Endothelial cell of umbilical vein (primary cell): ENCODE results near the gene SLC9C2. TPM values are rescaled to one million over a fixed set of nuclear protein-coding genes. Genes with fewer than 3 reads are reported as not detected.
A peak's percentile ranks its signal among the peaks of the same experiment; 100 is the strongest.

ENCODE experiments used
- BruUV-seq: library from RNA; stranded (reverse); fragments of 400-500 nt; replicated peaks from 2 replicates; lab custom pipeline; 2021; lab: Mats Ljungman, UMichigan
- CTCF ChIA-PET: fragments of 300-600, 350-600 bp; sonication (Branson Sonifier 250); formaldehyde crosslinking; loops from one replicate; lab custom pipeline; 2021; ENCODE audit warnings: antibody characterized with exemption, inconsistent platforms; lab: Charles Lee
- POLR2A ChIA-PET: fragments of 300-600, 350-600 bp; sonication (Branson Sonifier 250); formaldehyde crosslinking; loops from one replicate; lab custom pipeline; 2021; ENCODE audit warnings: antibody characterized with exemption, inconsistent platforms; lab: Charles Lee
- DNase-seq: peaks from one replicate; pipeline ENCODE4 v3.0.0-alpha.2; 2011; ENCODE audit warnings: low read depth, low spot score
- FAIRE-seq: peaks from 2 replicates; lab custom pipeline; 2011; peaks lifted over from hg19 to GRCh38; lab: Jason Lieb, UNC
- H2AFZ ChIP-seq: 2 replicates; pipeline ENCODE4 v1.6.0; 2012; ENCODE audit warnings: low read depth, low read length, control low read depth, inconsistent platforms
- H3K27ac ChIP-seq: 2 replicates; pipeline ENCODE4 v1.5.1; 2011; ENCODE audit warnings: low read depth, mild to moderate bottlenecking, control low read depth, low read length, moderate library complexity; ENCODE audit not compliant: insufficient read depth
- H3K27me3 ChIP-seq, 2 experiments: 2 replicates each; pipeline versions ENCODE4 v1.6.0 to v1.6.1; 2011; ENCODE audit warnings: low read length in 2 of 2, mixed read lengths in 1 of 2; ENCODE audit not compliant: control insufficient read depth in 2 of 2, insufficient read depth in 2 of 2
- H3K36me3 ChIP-seq, 2 experiments: 2 replicates in 1 of 2; 3 replicates in 1 of 2; pipeline ENCODE4 v1.5.1; 2011; ENCODE audit warnings: low read length in 2 of 2, mild to moderate bottlenecking in 1 of 2, moderate library complexity in 1 of 2; ENCODE audit not compliant: control insufficient read depth in 2 of 2, insufficient read depth in 2 of 2; ENCODE audit errors: extremely low read depth in 1 of 2
- H3K4me1 ChIP-seq: 3 replicates; pipeline ENCODE4 v1.5.1; 2011; ENCODE audit warnings: mild to moderate bottlenecking, low read length; ENCODE audit not compliant: control insufficient read depth, insufficient read depth; ENCODE audit errors: extremely low read depth
- H3K4me2 ChIP-seq: 2 replicates; pipeline ENCODE4 v1.6.1; 2011; ENCODE audit warnings: low read length, control low read depth, mixed read lengths; ENCODE audit not compliant: insufficient read depth
- H3K4me3 ChIP-seq, 3 experiments: fragments of 200-600 bp in 1 of 3; sonication (generic), shearing (Covaris generic) in 1 of 3; replicated peaks in 1 of 3; 2 replicates each; pipeline ENCODE4 v1.5.1; 2011 to 2016; ENCODE audit warnings: control low read depth in 3 of 3, low read length in 3 of 3, mild to moderate bottlenecking in 2 of 3, inconsistent platforms in 1 of 3, low read depth in 1 of 3, moderate library complexity in 1 of 3; ENCODE audit not compliant: insufficient read depth in 1 of 3
- H3K79me2 ChIP-seq: 2 replicates; pipeline ENCODE4 v1.6.0; 2012; ENCODE audit warnings: low read length, inconsistent platforms; ENCODE audit not compliant: control insufficient read depth, insufficient read depth
- H3K9ac ChIP-seq: replicated peaks from 2 replicates; pipeline ENCODE3; 2011; ENCODE audit warnings: low read length, control low read depth; ENCODE audit not compliant: insufficient read depth; ENCODE audit errors: extremely low read depth
- H3K9me1 ChIP-seq: replicated peaks from 3 replicates; pipeline ENCODE4 v1.6.0; 2011; ENCODE audit warnings: mild to moderate bottlenecking, low read length; ENCODE audit not compliant: control insufficient read depth, insufficient read depth; ENCODE audit errors: extremely low read depth
- H3K9me3 ChIP-seq: replicated peaks from 2 replicates; pipeline ENCODE4 v1.5.1; 2012; ENCODE audit warnings: low read length, inconsistent platforms; ENCODE audit not compliant: control insufficient read depth, insufficient read depth
- H4K20me1 ChIP-seq: replicated peaks from 2 replicates; pipeline ENCODE3; 2011; ENCODE audit warnings: mild to moderate bottlenecking, low read length; ENCODE audit not compliant: control insufficient read depth, insufficient read depth; ENCODE audit errors: extremely low read depth
- CTCF ChIP-seq, 2 donors: IDR thresholded peaks; 1 replicate in 1 of 2; 2 replicates in 1 of 2; pipeline ENCODE4 v1.5.1; 2011; ENCODE audit warnings: low read length in 2 of 2, mild to moderate bottlenecking in 2 of 2, moderate library complexity in 2 of 2, control low read depth in 1 of 2, inconsistent platforms in 1 of 2, low read depth in 1 of 2; ENCODE audit not compliant: insufficient read depth in 1 of 2; ENCODE audit errors: extremely low read depth in 1 of 2
- EZH2 ChIP-seq: IDR thresholded peaks from 2 replicates; pipeline ENCODE4 v1.6.1; 2012; ENCODE audit warnings: borderline replicate concordance, low read depth, mild to moderate bottlenecking, moderate library complexity, low read length, inconsistent platforms; ENCODE audit not compliant: severe bottlenecking
- FOS ChIP-seq: IDR thresholded peaks from 2 replicates; pipeline ENCODE4 v1.6.1; 2011; ENCODE audit warnings: mild to moderate bottlenecking, low read length, moderate library complexity, borderline replicate concordance; ENCODE audit not compliant: insufficient read depth
- GATA2 ChIP-seq: IDR thresholded peaks from 2 replicates; pipeline ENCODE4 v1.7.0; 2011; ENCODE audit warnings: low read depth, mild to moderate bottlenecking, moderate library complexity, mixed read lengths, low read length; ENCODE audit not compliant: insufficient read length, insufficient read depth
- JUN ChIP-seq: IDR thresholded peaks from 2 replicates; pipeline ENCODE4 v1.6.1; 2011; ENCODE audit warnings: borderline replicate concordance, low read depth; ENCODE audit not compliant: insufficient read length, insufficient read depth
- MAX ChIP-seq: IDR thresholded peaks from 2 replicates; pipeline ENCODE4 v1.6.1; 2011; ENCODE audit not compliant: insufficient read depth, insufficient read length
- MYC ChIP-seq: IDR thresholded peaks from one replicate; pipeline ENCODE4 v1.6.1; 2011; ENCODE audit warnings: mild to moderate bottlenecking, low read depth, low read length
- POLR2A ChIP-seq: IDR thresholded peaks from 2 replicates; pipeline ENCODE4 v1.6.1; 2012; ENCODE audit warnings: low read depth, mild to moderate bottlenecking, control low read depth, low read length
- POLR2AphosphoS5 ChIP-seq: IDR thresholded peaks from 2 replicates; pipeline ENCODE4 v1.6.1; 2012; ENCODE audit warnings: low read depth, mild to moderate bottlenecking, control low read depth, low read length, moderate library complexity; ENCODE audit not compliant: insufficient read depth
- dilution Hi-C: fragments of 300-500 bp; cut with MboI; formaldehyde crosslinking; loops from one replicate; pipeline ENCODE4 v1.15.0; 2019; ENCODE audit warnings: low sequenced_read_pairs; ENCODE audit not compliant: extremely low pct_ligation_motif_present
- intact Hi-C: fragments of 100-400 bp; cut with micrococcal nuclease; formaldehyde crosslinking; loops from one replicate; pipeline ENCODE4 v1.10.0; 2022
- polyA plus RNA-seq, 4 experiments: library from polyadenylated mRNA; depleted of rRNA in 3 of 4; stranded (reverse) in 3 of 4; unstranded in 1 of 4; fragments of >200 nt; gene quantifications; 2 replicates each; pipeline versions ENCODE4 v1.2.1 to v1.2.3, GENCODE V29; 2011 to 2012; ENCODE audit warnings: missing spikeins in 1 of 4
- total RNA-seq: library from RNA; stranded (reverse); gene quantifications from 2 replicates; pipeline ENCODE4 v1.2.3, GENCODE V29; 2021

SLC9C2 gene
- total and polyA plus RNA-seq, 2 donors (not counting 3 experiments of a cell fraction or from before 2014, with no cell fraction given): 0.15 TPM; not detected in 1

- no peaks in the 10 kb centered on the region for H3K79me2 ChIP-seq
- POLR2A ChIA-PET: no interaction called here
- dilution Hi-C loops: no loop called here
- no peaks in the 10 kb centered on the region for H3K27me3 ChIP-seq
- H3K9me3 ChIP-seq: no peaks in the 10 kb centered on the region
- no peaks in the 10 kb centered on the region for H3K9me1 ChIP-seq
- H3K27ac ChIP-seq: peak overlapping the region; percentile 57
- H2AFZ ChIP-seq: no peak overlapping the region
- DNase-seq: peak; percentile 32
- no TSS peak for BruUV-seq
- intact Hi-C loops: no loop called here
- H3K9ac ChIP-seq: no peak overlapping the region
- no peak overlapping the region for H3K4me3 ChIP-seq
- no peaks in the 10 kb centered on the region for H3K36me3 ChIP-seq
- CTCF ChIA-PET: interaction anchor here (1.0 kb wide), 1 partner anchor 18 kb away, joined by 3 read pairs; no protein-coding TSS in a partner anchor
- H4K20me1 ChIP-seq: no peaks in the 10 kb centered on the region
- TF ChIP-seq POLR2AphosphoS5: no peak
- TF ChIP-seq POLR2A: no peak
- peak; percentile 72 for TF ChIP-seq FOS
- TF ChIP-seq EZH2: no peak
- no peak for TF ChIP-seq MAX
- TF ChIP-seq GATA2: no peak
- TF ChIP-seq CTCF (IDR thresholded peaks at IDR 0.05; ENCODE audit: extremely low read depth in 1 of 2, insufficient read depth in 1 of 2, low read depth in 1 of 2, low read length in 2 of 2): no peak
- TF ChIP-seq JUN: peak; percentile 85
- no peak for TF ChIP-seq MYC
- H3K4me2 ChIP-seq: peak overlapping the region; percentile 40
- FAIRE-seq: no peak
- H3K4me1 ChIP-seq: peaks cover 19% of the 10 kb centered on the region
Measured at GRCh38 chr1:173554541-173555250, 48.2 kb downstream of the SLC9C2 start.
